Stomach (tissue), 9 donors: Measurements from ENCODE around the gene ZFP64. TPM values are rescaled to one million over a fixed set of nuclear protein-coding genes. Genes with fewer than 3 reads are reported as not detected.
"Not testable (repeated sequence)": the region's sequence is repeated elsewhere in the genome, so short reads cannot be mapped to it uniquely, and the experiment has no call there.

Experiments used
- DNase-seq, 2 donors: peaks; one replicate each; pipeline versions ENCODE4 v3.0.0 to v3.0.0-alpha.2; 2013 to 2019
- H3K27ac ChIP-seq, 5 donors: fragments of 200-600 bp in 4 of 5; sonication (generic) in 4 of 5; one replicate each; pipeline ENCODE4 v1.5.1; 2013 to 2019; ENCODE audit warnings: mild to moderate bottlenecking in 1 of 5, moderate library complexity in 1 of 5
- H3K27me3 ChIP-seq, 3 donors: fragments of 200-600 bp; sonication (generic); one replicate each; pipeline ENCODE4 v1.5.1; 2017 to 2019; ENCODE audit warnings: mixed run types in 1 of 3
- H3K36me3 ChIP-seq, 4 donors: fragments of 200-600 bp; sonication (generic); 1 replicate in 3 of 4; 2 replicates in 1 of 4; pipeline ENCODE4 v1.5.1; 2016 to 2019
- H3K4me1 ChIP-seq, 4 donors: fragments of 200-600 bp; sonication (generic); one replicate each; pipeline ENCODE4 v1.5.1; 2016 to 2019
- H3K4me3 ChIP-seq, 4 donors: fragments of 200-600 bp; sonication (generic) in 3 of 4; one replicate each; pipeline ENCODE4 v1.5.1; 2016 to 2019; ENCODE audit warnings: mild to moderate bottlenecking in 1 of 4
- H3K9me3 ChIP-seq, 4 donors: fragments of 200-600 bp; sonication (generic); one replicate each; pipeline ENCODE4 v1.5.1; 2016 to 2019
- EP300 ChIP-seq: sonication (generic); formaldehyde crosslinking; IDR thresholded peaks from one replicate; pipeline ENCODE4 v1.6.1; 2017; ENCODE audit warnings: antibody characterized with exemption
- POLR2A ChIP-seq, 4 donors: fragments of 450-650 bp; IDR thresholded peaks; one replicate each; pipeline ENCODE4 v1.6.1; 2016; ENCODE audit warnings: antibody characterized with exemption in 4 of 4, control low read depth in 2 of 4, mild to moderate bottlenecking in 1 of 4, moderate library complexity in 1 of 4
- POLR2AphosphoS5 ChIP-seq, 3 donors: sonication (generic); formaldehyde crosslinking; IDR thresholded peaks; one replicate each; pipeline ENCODE4 v1.6.1; 2016; ENCODE audit warnings: antibody characterized with exemption in 3 of 3
- WGBS, 5 donors: extraction: QIAGEN DNeasy Blood & Tissue Kit in 3 of 5; methylation state at CpG; one replicate each; pipeline versions ENCODE4 v1.1.5 to v1.1.7; 2013 to 2018; 5-methylcytosine and 5-hydroxymethylcytosine counted together
- intact Hi-C: fragments of 100-400 bp; cut with DNase I; formaldehyde crosslinking; loops from one replicate; pipeline ENCODE4 v1.15.1; 2023; ENCODE audit warnings: low total_unique reads
- polyA plus RNA-seq, 3 donors: library from polyadenylated mRNA; stranded (reverse); fragments of 200-250 nt; gene quantifications; one replicate each; pipeline ENCODE4 v1.2.3, GENCODE V29; 2013
- total RNA-seq, 5 donors: library from RNA; depleted of rRNA; stranded (reverse); fragments of >200 nt; gene quantifications; one replicate each; pipeline versions ENCODE4 v1.1.0 to v1.2.3, GENCODE V29; 2014 to 2016
- TF ChIP-seq, protein P1 (sequence below), 7 experiments: fragments of 450-650 bp in 4 of 7; fragments of 200-600 bp in 3 of 7; sonication (generic) in 3 of 7; IDR thresholded peaks; one replicate each; pipeline ENCODE4 v1.5.1; 2016 to 2019; ENCODE audit warnings: antibody characterized with exemption in 7 of 7, control low read depth in 2 of 7, mild to moderate bottlenecking in 1 of 7
- donor health status: healthy with polysubstance abuse.
- donor health status: Bipolar disorder and iron deficiency.
- donor health status: healthy.

ZFP64 gene
- total and polyA plus RNA-seq, 8 donors, result 3.4 to 40.0 (median 8.9) TPM

DNA sequence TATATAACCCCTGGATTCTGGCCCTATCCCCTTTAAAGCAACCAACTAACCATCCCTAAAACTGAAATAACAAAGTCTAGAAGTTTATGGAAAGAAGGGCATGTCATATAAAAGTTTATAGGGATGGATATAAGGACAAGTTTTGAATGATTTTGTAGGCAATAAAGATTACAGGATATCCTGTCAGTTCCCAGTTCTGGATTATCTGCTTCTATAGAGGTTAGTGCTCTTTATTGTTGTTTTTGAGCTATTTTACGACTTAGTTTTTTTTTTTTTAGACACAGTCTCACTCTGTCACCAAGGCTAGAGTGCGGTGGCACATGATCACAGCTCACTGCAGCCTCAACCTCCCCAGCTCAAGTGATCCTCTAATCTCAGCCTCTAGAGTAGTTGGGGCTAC is 48.3 kb downstream of the ZFP64 start:
- TF ChIP-seq, protein P1, sequence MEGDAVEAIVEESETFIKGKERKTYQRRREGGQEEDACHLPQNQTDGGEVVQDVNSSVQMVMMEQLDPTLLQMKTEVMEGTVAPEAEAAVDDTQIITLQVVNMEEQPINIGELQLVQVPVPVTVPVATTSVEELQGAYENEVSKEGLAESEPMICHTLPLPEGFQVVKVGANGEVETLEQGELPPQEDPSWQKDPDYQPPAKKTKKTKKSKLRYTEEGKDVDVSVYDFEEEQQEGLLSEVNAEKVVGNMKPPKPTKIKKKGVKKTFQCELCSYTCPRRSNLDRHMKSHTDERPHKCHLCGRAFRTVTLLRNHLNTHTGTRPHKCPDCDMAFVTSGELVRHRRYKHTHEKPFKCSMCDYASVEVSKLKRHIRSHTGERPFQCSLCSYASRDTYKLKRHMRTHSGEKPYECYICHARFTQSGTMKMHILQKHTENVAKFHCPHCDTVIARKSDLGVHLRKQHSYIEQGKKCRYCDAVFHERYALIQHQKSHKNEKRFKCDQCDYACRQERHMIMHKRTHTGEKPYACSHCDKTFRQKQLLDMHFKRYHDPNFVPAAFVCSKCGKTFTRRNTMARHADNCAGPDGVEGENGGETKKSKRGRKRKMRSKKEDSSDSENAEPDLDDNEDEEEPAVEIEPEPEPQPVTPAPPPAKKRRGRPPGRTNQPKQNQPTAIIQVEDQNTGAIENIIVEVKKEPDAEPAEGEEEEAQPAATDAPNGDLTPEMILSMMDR (IDR thresholded peaks at IDR 0.05), result no peak
- TF ChIP-seq POLR2A (IDR thresholded peaks at IDR 0.05), result no peak
- no peak for TF ChIP-seq EP300
- no peak for TF ChIP-seq POLR2AphosphoS5 (IDR thresholded peaks at IDR 0.05)

DNA sequence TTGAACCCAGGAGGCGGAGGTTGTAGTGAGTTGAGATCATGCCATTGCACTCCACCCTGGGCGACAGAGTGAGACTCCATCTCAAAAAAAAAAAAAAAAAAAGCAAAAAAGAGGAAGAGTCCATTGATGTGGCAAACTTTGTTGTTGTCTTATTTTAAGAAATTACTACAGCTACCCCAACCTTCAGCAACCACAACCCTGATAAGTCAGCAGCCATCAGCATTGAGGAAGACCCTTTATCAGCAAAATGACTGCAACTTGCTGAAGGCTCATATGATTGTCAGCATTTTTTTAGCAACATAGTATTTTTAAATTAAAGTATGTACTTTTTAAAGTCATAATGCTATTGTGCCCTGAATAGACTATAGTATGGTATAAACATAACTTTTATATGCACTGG is 48.8 kb downstream of the ZFP64 start:
- Histone ChIP-seq H3K27me3 (no peaks in the 10 kb centered on the region), H3K9me3 (no peaks in the 10 kb centered on the region), H3K36me3 (peaks cover 0 to 15% (median 0%) of the 10 kb centered on the region in 4 donors), H3K4me1 (no peaks in the 10 kb centered on the region), H3K4me3 (no peak overlapping the region), H3K27ac (no peak overlapping the region)
- DNase-seq, result no peak
- intact Hi-C loops, result no loop called here
- TF ChIP-seq POLR2A (IDR thresholded peaks at IDR 0.05) (no peak), POLR2AphosphoS5 (IDR thresholded peaks at IDR 0.05) (no peak), EP300 (no peak)
- TF ChIP-seq, protein P1 (IDR thresholded peaks at IDR 0.05), result no peak
- WGBS, 5 donors, result 79 to 95% (median 82%) methylated on average over 2 of the region's 2 CpGs; no CpG with 5 or more reads in 1 of the 5 donors

More for the DNA sequence above, 48.3 kb downstream of the ZFP64 start:
- Histone ChIP-seq H3K4me3 (no peak overlapping the region), H3K9me3 (no peaks in the 10 kb centered on the region), H3K36me3 (peaks cover 0 to 15% (median 0%) of the 10 kb centered on the region in 4 donors), H3K27me3 (no peaks in the 10 kb centered on the region), H3K4me1 (no peaks in the 10 kb centered on the region), H3K27ac (no peak overlapping the region)
- WGBS, 5 donors, result 81 to 93% (median 87%) methylated on average over 2 of the region's 2 CpGs; no CpG with 5 or more reads in 1 of the 5 donors
- intact Hi-C loops, result no loop called here
- DNase-seq, result no peak

DNA sequence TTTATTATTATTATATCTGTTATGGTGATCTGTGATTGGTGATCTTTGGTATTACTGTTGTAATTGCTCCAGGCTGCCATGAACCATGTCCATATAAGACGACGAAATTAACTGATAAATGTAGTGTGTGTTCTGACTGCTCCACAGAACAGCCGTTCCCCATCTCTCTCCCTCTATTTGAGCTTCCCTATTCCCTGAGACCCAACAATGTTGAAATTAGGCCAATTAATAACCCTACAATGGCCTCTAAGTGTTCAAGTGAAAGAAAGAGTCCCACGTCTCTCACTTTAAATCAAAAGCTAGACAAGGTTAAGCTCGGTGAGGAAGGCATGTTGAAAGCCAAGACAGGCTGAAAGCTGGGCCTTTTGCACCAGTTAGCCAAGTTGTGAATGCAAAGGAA is 51.6 kb downstream of the ZFP64 start:
- Histone ChIP-seq H3K27ac (no peak overlapping the region), H3K9me3 (no peaks in the 10 kb centered on the region), H3K27me3 (no peaks in the 10 kb centered on the region), H3K36me3 (peaks cover 0 to 15% (median 0%) of the 10 kb centered on the region in 4 donors), H3K4me1 (no peaks in the 10 kb centered on the region), H3K4me3 (no peak overlapping the region)
- TF ChIP-seq POLR2A (IDR thresholded peaks at IDR 0.05), result no peak
- TF ChIP-seq, protein P1 (IDR thresholded peaks at IDR 0.05), result no peak
- no peak for TF ChIP-seq POLR2AphosphoS5 (IDR thresholded peaks at IDR 0.05)
- TF ChIP-seq EP300, result no peak
- intact Hi-C loops, result no loop called here
- DNase-seq, result no peak
- 88 to 93% (median 90%) methylated on average over 5 of the region's 5 CpGs for WGBS, 5 donors

DNA sequence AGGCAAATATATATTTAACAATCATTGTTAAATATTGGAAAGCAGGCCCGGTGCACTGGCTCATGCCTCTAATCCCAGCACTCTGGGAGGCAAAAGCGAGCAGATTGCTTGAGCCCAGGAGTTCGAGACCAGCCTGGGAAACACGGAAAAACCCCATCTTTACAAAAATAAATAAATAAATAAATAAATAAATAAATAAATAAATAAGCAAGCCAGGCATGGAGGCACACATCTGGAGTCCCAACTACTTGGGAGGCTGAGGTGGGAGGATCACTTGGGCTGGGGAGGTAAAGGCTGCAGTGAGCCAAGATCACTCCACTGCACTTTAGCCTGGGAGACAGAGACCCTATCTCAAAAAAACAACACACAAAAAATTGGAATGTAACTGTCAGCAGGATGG is 53.7 kb downstream of the ZFP64 start:
- Histone ChIP-seq H3K9me3 (no peaks in the 10 kb centered on the region), H3K27ac (no peak overlapping the region), H3K4me1 (no peaks in the 10 kb centered on the region), H3K4me3 (no peak overlapping the region), H3K36me3 (peaks cover 0 to 15% (median 0%) of the 10 kb centered on the region in 4 donors), H3K27me3 (no peaks in the 10 kb centered on the region)
- WGBS, 5 donors, result 63 to 90% (median 76%) methylated on average over 4 of the region's 4 CpGs
- intact Hi-C loops, result no loop called here
- no peak for TF ChIP-seq EP300
- TF ChIP-seq POLR2A (IDR thresholded peaks at IDR 0.05), result no peak
- TF ChIP-seq POLR2AphosphoS5 (IDR thresholded peaks at IDR 0.05), result no peak
- TF ChIP-seq, protein P1 (IDR thresholded peaks at IDR 0.05), result no peak
- no peak for DNase-seq

DNA sequence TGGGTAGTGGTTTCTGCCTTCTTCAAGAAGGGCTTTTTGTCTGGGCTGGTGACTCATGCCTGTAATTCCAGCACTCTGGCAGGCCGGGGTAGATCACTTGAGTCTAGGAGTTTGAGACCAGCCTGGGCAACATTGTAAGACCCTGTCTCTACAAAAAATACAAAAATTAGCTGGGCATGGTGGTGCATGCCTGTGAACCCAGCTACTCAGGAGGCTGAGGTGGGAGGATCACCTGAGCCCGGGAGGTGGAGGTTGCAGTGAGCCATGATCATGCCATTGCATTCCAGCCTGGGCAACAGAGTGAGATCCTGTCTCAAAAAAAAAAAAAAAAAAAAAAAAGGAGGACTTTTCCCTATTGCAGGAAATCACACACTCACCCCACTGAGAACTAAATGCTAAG is 57.9 kb downstream of the ZFP64 start:
- H3K36me3 ChIP-seq, H3K4me1 ChIP-seq, H3K4me3 ChIP-seq, H3K27ac ChIP-seq, DNase-seq, H3K27me3 ChIP-seq, H3K9me3 ChIP-seq, intact Hi-C loops: not testable (repeated sequence)
- 88 to 95% (median 92%) methylated on average over 2 of the region's 2 CpGs for WGBS, 5 donors
